ENCODE data around the gene FBXO46.

The FBXO46 gene, protein sequence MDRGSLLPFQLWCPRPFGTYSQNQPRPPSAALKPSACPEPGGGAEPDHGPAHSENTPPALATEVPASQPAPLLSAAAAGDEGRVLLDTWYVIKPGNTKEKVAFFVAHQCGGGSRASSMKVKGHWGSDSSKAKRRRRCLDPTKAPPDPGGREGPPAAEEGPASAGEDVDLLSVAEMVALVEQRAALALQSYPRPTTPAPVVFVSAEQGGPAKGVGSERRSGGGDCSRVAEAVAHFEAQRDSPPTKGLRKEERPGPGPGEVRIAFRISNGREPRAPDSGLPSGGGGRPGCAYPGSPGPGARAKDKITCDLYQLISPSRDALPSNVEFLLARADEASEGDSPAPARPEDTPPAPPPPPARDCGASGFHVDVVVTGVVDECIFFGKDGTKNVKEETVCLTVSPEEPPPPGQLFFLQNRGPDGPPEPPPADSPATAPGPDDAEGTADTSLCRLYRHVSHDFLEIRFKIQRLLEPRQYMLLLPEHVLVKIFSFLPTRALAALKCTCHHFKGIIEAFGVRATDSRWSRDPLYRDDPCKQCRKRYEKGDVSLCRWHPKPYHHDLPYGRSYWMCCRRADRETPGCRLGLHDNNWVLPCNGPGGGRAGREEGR

DNA sequence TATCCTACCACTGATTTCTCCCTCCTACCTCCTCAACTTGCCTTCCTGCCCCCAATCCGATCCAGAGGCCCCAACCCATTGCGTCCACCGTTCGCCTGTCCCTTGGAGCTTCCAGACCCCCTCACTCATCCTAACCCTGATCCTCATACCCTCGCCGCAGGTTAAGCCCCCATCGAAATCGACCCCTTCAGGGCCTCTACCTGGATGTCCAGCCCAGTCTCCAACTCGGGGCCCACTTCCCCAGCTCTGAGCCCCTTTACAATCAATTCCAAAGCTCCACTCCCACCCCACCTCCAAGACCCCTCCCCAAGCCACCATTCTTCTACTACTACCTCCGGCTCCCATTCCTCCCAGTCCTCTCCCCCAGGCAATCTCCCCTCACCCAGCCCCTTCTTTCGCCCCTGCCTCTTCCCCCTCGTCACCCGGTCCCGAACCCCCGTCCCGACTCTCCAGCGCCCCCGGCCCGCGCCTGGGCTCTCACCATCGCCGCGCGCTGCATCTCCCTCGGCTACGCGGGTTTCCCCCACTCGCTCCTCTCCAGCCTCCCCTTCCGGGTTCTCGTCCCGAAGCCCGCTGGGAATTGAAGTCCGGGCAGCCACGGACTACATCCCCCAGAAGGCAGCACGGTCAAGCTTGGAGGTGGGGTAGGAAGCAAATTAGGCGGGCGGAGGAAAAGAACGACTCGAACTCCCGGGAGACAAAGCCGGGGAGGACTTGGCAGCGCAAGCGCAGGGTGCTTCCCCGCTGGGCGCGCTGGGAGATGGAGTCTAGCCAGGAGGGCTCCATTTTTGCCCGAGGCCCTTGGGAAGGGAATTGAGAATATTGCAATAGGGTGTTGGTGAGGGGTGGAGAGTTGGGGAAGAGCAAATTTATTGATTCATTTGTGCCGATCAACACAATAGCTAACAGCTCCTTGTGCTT is at the start of gene FBXO46:
Gene FBXO46 (minus strand): TSS at position 529 of the 921 bp plus-strand sequence. CDS start 17,401 bp downstream, outside the sequence.
- H3K4me1 ChIP-seq = peaks cover 33% of the 10 kb centered on the region
- no peak for TF ChIP-seq Cebpa-rat (IDR thresholded peaks at IDR 0.05)
- H3K36me3 ChIP-seq = peaks cover 16% of the 10 kb centered on the region; the same call in 1 of the 2 replicates
- peak within 1 kb of the TSS; percentile 92 for H3K9ac ChIP-seq
- H3K4me3 ChIP-seq = peak within 1 kb of the TSS; percentile 81
- H4K20me1 ChIP-seq = peaks cover 39% of the 10 kb centered on the region
- H3K9me3 ChIP-seq = no peaks in the 10 kb centered on the region
- H3K27me3 ChIP-seq = no peaks in the 10 kb centered on the region
- H3K4me2 ChIP-seq = peak within 1 kb of the TSS; percentile 96
- peak within 1 kb of the TSS; percentile 72 for H3K27ac ChIP-seq

DNA sequence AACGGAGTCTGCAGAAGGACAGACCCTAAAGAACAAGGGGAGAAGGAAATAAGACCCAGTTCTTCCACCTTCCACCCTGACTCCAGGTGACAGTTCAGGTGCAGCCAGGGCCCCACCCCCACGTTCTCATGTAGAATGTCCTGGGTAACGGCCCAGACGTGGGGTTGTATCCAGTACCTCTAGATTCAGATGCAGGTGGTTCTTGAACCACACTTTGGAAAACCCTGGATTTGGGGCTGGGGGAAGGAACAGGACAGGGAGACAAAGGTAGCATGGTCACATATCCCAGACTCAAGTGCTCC is 49.4 kb upstream of the FBXO46 start:
- no peak for TF ChIP-seq Cebpa-rat (IDR thresholded peaks at IDR 0.05)
- H4K20me1 ChIP-seq = peaks cover 62% of the 10 kb centered on the region
- no peak overlapping the region for H3K27ac ChIP-seq
- no peak overlapping the region for H3K9ac ChIP-seq
- no peak overlapping the region for H3K4me2 ChIP-seq
- no peak overlapping the region for H3K4me3 ChIP-seq
- H3K4me1 ChIP-seq = peaks cover 28% of the 10 kb centered on the region
- peaks cover 18% of the 10 kb centered on the region; the same call in 1 of the 2 replicates for H3K36me3 ChIP-seq
- no peaks in the 10 kb centered on the region for H3K27me3 ChIP-seq
- no peaks in the 10 kb centered on the region for H3K9me3 ChIP-seq

DNA sequence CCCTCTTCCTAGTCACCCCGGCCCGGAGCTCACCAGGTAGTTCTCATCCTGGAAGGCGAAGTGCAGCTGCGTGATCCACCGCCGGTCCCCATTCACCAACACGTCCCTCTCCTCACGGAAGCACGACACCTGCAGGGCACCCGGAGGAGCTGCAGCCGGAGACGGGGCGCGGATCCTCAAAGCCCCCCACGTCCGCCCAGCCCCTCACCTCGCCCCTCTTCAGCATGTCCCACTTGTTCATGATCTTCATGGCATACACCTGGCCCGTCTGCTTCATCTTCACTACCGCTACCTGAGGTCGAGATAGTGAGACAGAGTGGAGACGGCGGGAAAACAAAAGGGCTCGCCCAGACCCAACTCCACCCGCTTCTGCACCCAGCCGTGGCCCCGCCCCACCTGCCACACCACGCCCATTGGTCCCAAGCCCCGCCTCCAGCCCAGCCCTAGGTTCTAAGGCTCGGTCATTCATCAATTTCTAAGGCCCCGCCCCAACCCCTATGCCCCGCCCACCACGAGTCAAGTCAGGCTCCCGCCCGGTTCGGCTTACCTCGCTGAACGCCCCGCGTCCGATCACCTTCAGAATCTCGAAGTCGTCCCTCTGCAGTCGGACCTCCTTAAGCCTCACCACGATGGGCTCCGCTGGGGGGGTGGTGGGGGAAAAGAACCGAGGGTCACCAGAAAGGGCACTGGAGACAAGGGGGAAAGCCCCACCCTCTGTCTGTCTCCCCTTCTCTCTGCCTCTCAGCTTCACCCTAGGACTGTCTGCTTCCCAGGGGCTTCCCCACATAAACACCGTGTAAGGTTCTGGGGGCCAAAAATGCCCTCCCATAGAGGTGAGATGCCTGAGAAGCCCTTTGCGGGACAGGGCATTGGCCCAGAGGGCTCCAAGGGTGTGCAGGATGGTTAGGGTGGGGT is 48.8 kb upstream of the FBXO46 start:
- peak overlapping the region; percentile 54 for H3K4me3 ChIP-seq
- H3K27me3 ChIP-seq = no peaks in the 10 kb centered on the region
- H3K9me3 ChIP-seq = no peaks in the 10 kb centered on the region
- no peak overlapping the region for H3K9ac ChIP-seq
- H3K36me3 ChIP-seq = peaks cover 12% of the 10 kb centered on the region; the same call in 1 of the 2 replicates
- peaks cover 56% of the 10 kb centered on the region for H4K20me1 ChIP-seq
- H3K4me2 ChIP-seq = peak overlapping the region; percentile 94
- H3K27ac ChIP-seq = no peak overlapping the region
- peaks cover 28% of the 10 kb centered on the region for H3K4me1 ChIP-seq
- no peak for TF ChIP-seq Cebpa-rat (IDR thresholded peaks at IDR 0.05)

DNA sequence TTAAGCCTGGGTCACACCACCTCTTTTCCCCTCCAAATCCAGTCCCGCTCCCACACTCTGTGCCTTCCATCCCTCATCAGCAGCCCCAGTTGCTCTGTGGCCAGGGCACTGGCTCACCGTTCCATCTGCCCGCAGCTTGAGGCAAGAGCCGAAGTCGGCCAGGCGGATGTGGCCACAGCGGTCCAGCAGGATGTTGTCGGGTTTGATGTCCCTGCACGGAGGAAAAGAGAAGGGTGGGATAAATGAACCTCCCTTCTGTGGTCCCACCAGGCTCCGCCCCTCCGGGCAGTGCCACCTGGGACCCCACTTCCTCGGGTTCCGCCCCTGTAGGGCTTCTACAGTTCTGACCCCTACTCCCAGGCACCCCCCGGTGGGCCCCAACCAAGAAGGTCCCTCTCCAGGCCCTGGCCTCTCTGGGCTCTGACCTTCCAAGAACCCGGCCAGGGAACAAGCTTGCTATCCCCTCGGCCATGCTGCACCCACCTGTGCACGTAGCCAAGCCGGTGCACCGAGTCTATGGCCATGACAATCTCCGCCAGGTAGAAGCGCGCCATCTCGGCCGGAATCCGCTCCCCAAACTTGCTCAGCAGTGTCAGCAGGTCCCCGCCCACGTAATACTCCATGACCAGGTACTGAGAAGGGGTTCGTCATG is 47.4 kb upstream of the FBXO46 start:
- no peak for TF ChIP-seq Cebpa-rat (IDR thresholded peaks at IDR 0.05)
- Histone ChIP-seq H3K4me3 (no peak overlapping the region), H3K9me3 (no peaks in the 10 kb centered on the region), H3K36me3 (peaks cover 12% of the 10 kb centered on the region; the same call in 1 of the 2 replicates), H3K9ac (no peak overlapping the region), H3K27me3 (no peaks in the 10 kb centered on the region), H3K27ac (no peak overlapping the region), H3K4me1 (peaks cover 34% of the 10 kb centered on the region), H4K20me1 (peaks cover 48% of the 10 kb centered on the region), H3K4me2 (peak overlapping the region; percentile 94)

DNA sequence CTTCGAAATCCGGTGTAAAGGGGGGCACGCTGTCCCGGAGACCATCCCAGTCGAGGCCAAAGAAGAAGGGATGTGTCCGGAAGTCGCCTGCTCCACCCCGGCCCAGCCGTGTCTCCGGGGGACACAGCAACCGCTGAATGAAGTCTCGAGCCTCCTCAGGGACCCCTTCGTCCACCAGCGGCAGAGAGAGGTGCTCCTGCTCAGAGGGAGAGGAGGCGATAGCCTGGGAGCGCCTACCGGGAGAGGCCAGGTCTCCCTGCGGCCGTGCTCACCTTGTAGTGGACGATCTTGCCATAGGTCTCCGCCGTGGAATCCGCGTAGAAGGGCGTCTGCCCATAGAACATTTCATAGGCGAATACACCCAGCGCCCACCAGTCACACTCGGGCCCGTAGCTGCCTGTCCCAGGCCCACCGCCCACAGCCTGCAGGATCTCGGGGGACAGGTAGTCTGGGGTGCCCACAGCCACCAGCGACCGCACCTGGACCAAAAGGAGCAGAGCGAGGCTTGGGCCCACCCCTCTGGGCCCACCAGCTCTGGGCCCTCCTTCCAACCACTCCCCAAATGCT is 46.8 kb upstream of the FBXO46 start:
- no peaks in the 10 kb centered on the region for H3K27me3 ChIP-seq
- peaks cover 49% of the 10 kb centered on the region for H4K20me1 ChIP-seq
- TF ChIP-seq Cebpa-rat (IDR thresholded peaks at IDR 0.05) = no peak

DNA sequence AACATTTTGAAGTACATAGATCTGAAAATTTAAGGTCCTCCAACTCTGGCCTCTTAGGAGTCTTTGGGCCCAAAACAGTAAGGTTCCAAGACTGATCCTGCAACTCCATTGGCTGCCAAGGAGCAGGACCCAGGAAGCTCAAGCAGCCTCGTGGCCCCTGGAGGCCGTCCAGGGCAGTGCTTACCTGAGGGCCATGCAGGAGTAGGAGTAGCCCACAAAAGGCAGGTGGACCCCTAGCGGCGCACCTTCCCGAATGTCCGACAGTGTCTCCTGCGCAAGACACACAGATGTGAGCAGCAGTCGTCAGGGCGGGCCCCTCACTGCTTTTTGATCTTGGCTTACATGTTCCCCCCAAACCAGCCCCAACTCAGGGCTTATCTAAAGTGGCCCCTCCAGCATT is 44.1 kb upstream of the FBXO46 start:
- no peak overlapping the region for H3K9ac ChIP-seq
- no peaks in the 10 kb centered on the region for H3K9me3 ChIP-seq
- H3K4me3 ChIP-seq = no peak overlapping the region
- peaks cover 12% of the 10 kb centered on the region; the same call in 1 of the 2 replicates for H3K36me3 ChIP-seq
- no peak for TF ChIP-seq Cebpa-rat (IDR thresholded peaks at IDR 0.05)
- no peaks in the 10 kb centered on the region for H3K27me3 ChIP-seq
- no peak overlapping the region for H3K27ac ChIP-seq
- peaks cover 42% of the 10 kb centered on the region for H4K20me1 ChIP-seq
- peaks cover 47% of the 10 kb centered on the region for H3K4me1 ChIP-seq
- no peak overlapping the region for H3K4me2 ChIP-seq

More for the DNA sequence above, 46.8 kb upstream of the FBXO46 start:
- Histone ChIP-seq H3K36me3 (peaks cover 12% of the 10 kb centered on the region; the same call in 1 of the 2 replicates), H3K4me2 (no peak overlapping the region), H3K4me1 (peaks cover 40% of the 10 kb centered on the region), H3K4me3 (no peak overlapping the region), H3K9me3 (no peaks in the 10 kb centered on the region), H3K9ac (no peak overlapping the region), H3K27ac (no peak overlapping the region)

DNA sequence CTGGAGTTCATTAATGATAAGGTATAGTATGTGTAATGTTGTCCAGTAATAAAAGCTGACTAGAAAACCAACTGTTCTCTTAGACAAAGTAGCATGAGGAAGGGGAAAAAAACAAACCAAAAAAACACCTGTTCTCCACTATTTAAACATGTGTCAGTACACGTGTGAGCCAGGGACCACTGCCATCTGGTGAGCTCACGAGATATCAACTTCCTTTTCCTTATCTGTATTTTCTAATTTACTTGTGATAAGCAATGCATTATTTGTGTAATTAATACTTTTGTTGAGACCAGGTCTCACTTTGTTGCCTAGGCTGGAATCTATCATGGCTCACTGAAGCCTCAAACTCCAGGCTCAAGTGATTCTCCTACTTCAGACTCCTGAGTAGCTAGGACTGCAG is 42.7 kb upstream of the FBXO46 start:
- Histone ChIP-seq H4K20me1 (peaks cover 33% of the 10 kb centered on the region), H3K9me3 (no peaks in the 10 kb centered on the region), H3K27ac (no peak overlapping the region), H3K4me2 (peak overlapping the region; percentile 98), H3K36me3 (peaks cover 12% of the 10 kb centered on the region; the same call in 1 of the 2 replicates), H3K4me3 (no peak overlapping the region), H3K4me1 (peaks cover 35% of the 10 kb centered on the region), H3K27me3 (peaks cover 2% of the 10 kb centered on the region; the same call in 1 of the 2 replicates), H3K9ac (no peak overlapping the region; the same call in 1 of the 2 replicates)
- no peak for TF ChIP-seq Cebpa-rat (IDR thresholded peaks at IDR 0.05)

DNA sequence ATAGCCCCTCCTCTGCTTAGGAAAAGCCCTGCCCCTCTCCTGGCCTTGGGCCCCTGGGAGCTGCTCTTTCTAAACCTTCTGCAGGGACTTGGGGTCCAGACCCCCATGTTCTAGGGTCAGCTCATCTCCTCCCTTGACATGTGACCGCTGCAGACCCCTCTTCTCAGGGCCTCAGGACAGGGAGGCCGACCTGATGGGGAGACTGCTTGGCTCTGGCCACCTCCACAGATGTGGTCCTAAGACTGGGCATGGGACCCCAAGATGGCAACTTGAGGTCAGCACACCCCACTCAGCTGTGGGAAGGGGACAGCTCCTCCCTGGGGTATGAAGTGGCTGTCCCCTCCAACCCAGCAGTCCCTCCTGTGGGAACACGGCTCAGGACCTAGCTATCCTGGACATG is 42.2 kb upstream of the FBXO46 start:
- Histone ChIP-seq H3K9me3 (no peaks in the 10 kb centered on the region), H3K36me3 (peaks cover 12% of the 10 kb centered on the region; the same call in 1 of the 2 replicates), H4K20me1 (peaks cover 28% of the 10 kb centered on the region), H3K27me3 (peaks cover 6% of the 10 kb centered on the region), H3K4me1 (peaks cover 35% of the 10 kb centered on the region), H3K4me2 (peak overlapping the region; percentile 98), H3K4me3 (no peak overlapping the region), H3K9ac (no peak overlapping the region; the same call in 1 of the 2 replicates), H3K27ac (no peak overlapping the region)
- no peak for TF ChIP-seq Cebpa-rat (IDR thresholded peaks at IDR 0.05)
